Stimulated activated naive B cell treated with anti-CD40 and anti-IgM and Interleukin-4, amounts not matched to agents 10 μg/mL and 1 μg/mL and 100 μg/mL, for 72 hours (primary cell): ENCODE data around the gene DPM3.
"Not testable (repeated sequence)": the region's sequence is repeated elsewhere in the genome, so short reads cannot be mapped to it uniquely, and the experiment has no call there.

Source experiments
- ATAC-seq, 2 donors: fragments of 150-1000 bp; cut with Tn5 transposase; replicated peaks; 2 replicates each; pipeline ENCODE4 v1.10.0; 2021; ENCODE audit warnings: moderate library complexity in 1 of 2
- DNase-seq: peaks from one replicate; pipeline ENCODE4 v3.0.0; 2021
- H3K27ac Mint-ChIP-seq: one replicate; pipeline ENCODE4 v1.8.0; 2022; ENCODE audit warnings: mild to moderate bottlenecking, mixed read lengths
- H3K27me3 Mint-ChIP-seq, 2 donors: one replicate each; pipeline ENCODE4 v1.8.0; 2022; ENCODE audit warnings: mixed read lengths in 2 of 2
- H3K36me3 Mint-ChIP-seq, 2 donors: one replicate each; pipeline ENCODE4 v1.8.0; 2022; ENCODE audit warnings: mixed read lengths in 2 of 2, mild to moderate bottlenecking in 1 of 2
- H3K4me1 Mint-ChIP-seq, 2 donors: one replicate each; pipeline ENCODE4 v1.8.0; 2022; ENCODE audit warnings: mixed read lengths in 2 of 2, mild to moderate bottlenecking in 1 of 2
- H3K4me3 Mint-ChIP-seq, 2 donors: one replicate each; pipeline ENCODE4 v1.8.0; 2022; ENCODE audit warnings: mild to moderate bottlenecking in 2 of 2, mixed read lengths in 2 of 2, moderate library complexity in 1 of 2
- H3K9me3 Mint-ChIP-seq, 2 donors: one replicate each; pipeline ENCODE4 v1.8.0; 2022; ENCODE audit warnings: mixed read lengths in 2 of 2, mild to moderate bottlenecking in 1 of 2

DPM3 gene

DNA sequence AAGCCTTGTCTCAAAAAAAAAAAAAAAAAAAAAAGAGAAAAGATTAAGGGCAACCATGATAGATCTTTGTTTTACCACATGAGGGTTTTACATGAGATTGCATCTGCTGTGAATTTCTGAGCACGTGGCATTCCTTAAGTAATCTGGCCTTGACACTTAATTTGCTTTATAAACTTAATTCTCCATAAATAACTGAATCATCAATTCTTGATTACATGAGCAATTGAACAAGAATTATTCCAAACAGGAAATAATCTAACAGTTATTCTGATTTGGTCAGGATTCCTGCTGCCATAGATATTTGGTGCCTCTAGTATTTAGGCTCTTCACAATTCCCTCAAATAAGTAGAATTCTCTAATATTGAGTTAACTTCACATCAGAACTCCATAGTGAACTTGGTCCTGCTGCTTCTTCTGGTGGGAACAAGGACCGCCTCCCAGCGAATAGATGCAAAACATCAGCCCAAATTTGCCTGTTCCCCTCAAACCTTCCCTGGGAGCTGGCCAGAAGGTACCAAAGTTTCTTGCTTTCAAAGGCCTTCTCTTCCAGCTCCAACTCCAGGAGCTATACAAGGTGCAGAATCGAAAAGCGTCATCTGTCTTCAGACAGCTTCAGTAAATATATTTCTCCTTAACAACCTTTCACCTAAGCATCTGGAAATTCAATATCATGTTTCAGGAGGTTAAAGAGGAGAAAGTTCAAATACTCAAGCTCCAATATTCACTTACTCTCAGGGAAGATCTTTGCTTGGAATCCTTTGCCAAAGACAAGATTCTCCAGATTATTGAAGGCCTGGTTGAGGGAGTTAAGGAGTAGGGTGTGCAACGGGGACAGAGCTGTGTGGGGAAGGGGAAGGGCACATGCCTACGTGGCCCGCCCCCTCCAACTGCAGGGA is 31.8 kb upstream of the DPM3 start:
- DNase-seq = no peak
- H3K9me3 Mint-ChIP-seq = no peaks in the 10 kb centered on the region
- H3K36me3 Mint-ChIP-seq = peaks cover 16 to 21% of the 10 kb centered on the region in 2 donors
- H3K4me1 Mint-ChIP-seq = peaks cover 42 to 64% of the 10 kb centered on the region in 2 donors
- ATAC-seq = peak; percentile 32 to 39
- peaks cover 0 to 5% of the 10 kb centered on the region in 2 donors for H3K27me3 Mint-ChIP-seq
- peak overlapping the region; percentile 98 for H3K27ac Mint-ChIP-seq
- H3K4me3 Mint-ChIP-seq = peak overlapping the region; percentile 93 to 99

DNA sequence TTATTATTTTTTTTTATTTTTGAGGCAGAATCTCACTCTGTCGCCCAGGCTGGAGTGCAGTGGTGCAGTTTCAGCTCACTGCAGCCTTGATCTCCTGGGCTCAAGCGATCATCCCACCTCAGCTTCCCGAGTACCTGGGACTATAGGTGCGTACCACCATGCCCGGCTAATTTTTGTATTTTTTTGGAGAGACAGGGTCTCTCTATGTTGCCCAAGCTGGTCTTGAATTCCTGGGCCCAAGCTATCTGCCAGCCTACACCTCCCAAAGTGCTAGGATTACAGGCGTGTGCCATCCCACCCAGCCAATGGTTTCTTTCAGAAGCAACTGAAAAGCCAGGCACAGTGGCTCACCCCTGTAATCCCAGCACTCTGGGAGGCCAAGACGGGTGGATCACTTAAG is 30.5 kb upstream of the DPM3 start:
- peaks cover 38 to 61% of the 10 kb centered on the region in 2 donors for H3K4me1 Mint-ChIP-seq
- H3K9me3 Mint-ChIP-seq = no peaks in the 10 kb centered on the region
- H3K27me3 Mint-ChIP-seq = peaks cover 0 to 5% of the 10 kb centered on the region in 2 donors
- ATAC-seq = no peak
- no peak overlapping the region for H3K4me3 Mint-ChIP-seq
- no peak overlapping the region for H3K27ac Mint-ChIP-seq
- no peak for DNase-seq
- peaks cover 16 to 21% of the 10 kb centered on the region in 2 donors for H3K36me3 Mint-ChIP-seq

DNA sequence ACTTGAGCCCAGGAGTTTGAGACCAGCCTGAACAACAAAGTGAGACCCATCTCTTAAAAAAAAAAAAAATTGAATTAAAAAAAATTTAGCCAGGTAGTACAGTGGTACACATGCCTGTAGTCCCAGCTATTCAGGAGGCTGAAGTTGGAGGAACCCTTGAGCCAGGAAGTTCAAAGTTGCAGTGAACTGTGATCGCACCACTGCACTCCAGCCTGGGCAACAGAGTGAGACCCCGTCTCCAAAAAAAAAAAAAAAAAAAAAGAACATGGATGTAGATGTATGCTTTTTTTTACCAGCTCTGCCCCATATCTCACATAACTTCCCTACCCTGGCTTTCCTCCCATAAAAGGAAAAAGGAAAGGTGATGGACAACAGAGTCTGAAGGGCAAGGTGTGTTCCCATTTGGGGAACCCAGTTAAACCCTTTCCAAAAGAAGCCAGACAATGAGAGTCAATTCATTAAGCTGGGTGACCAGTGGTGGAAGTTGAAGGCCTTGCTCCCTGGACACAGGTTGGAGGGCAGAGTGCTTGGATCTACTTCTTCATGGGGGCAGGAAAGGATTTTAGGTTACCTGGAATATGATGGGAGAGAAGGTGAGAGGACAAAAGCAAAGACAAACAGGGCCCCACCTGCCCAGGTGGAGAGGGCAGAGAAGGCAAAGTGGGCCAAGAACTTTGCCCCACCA is 29.9 kb upstream of the DPM3 start:
- no peak for DNase-seq
- ATAC-seq = no peak
- no peaks in the 10 kb centered on the region for H3K9me3 Mint-ChIP-seq
- peaks cover 0 to 5% of the 10 kb centered on the region in 2 donors for H3K27me3 Mint-ChIP-seq
- H3K36me3 Mint-ChIP-seq = peaks cover 16 to 21% of the 10 kb centered on the region in 2 donors
- H3K27ac Mint-ChIP-seq = no peak overlapping the region
- peaks cover 38 to 61% of the 10 kb centered on the region in 2 donors for H3K4me1 Mint-ChIP-seq
- H3K4me3 Mint-ChIP-seq = no peak overlapping the region

DNA sequence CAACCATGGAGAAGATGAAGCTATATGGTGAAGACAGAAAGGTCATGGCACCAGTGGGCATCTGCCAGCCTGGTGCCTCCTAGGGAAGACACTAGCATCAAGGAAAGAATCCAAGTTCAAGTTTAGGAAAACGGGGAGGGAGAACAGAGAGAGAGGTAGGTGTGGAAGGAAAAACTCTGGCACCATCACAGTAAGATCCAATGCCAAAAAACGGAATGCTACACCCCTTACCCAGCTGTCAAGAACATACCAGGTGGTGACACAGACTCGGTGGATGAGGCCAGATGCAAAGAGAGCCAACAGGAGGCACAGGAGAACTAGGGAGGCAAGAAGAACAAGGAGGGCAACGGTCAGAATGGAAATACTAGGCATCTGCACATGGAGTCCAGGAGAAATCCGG is 29.2 kb upstream of the DPM3 start:
- Mint-ChIP-seq H3K9me3 (no peaks in the 10 kb centered on the region), H3K4me1 (peaks cover 34 to 56% of the 10 kb centered on the region in 2 donors), H3K27ac (peak overlapping the region; percentile 27), H3K4me3 (no peak overlapping the region), H3K27me3 (peaks cover 0 to 5% of the 10 kb centered on the region in 2 donors), H3K36me3 (peaks cover 16 to 21% of the 10 kb centered on the region in 2 donors)
- ATAC-seq = no peak
- DNase-seq = no peak

DNA sequence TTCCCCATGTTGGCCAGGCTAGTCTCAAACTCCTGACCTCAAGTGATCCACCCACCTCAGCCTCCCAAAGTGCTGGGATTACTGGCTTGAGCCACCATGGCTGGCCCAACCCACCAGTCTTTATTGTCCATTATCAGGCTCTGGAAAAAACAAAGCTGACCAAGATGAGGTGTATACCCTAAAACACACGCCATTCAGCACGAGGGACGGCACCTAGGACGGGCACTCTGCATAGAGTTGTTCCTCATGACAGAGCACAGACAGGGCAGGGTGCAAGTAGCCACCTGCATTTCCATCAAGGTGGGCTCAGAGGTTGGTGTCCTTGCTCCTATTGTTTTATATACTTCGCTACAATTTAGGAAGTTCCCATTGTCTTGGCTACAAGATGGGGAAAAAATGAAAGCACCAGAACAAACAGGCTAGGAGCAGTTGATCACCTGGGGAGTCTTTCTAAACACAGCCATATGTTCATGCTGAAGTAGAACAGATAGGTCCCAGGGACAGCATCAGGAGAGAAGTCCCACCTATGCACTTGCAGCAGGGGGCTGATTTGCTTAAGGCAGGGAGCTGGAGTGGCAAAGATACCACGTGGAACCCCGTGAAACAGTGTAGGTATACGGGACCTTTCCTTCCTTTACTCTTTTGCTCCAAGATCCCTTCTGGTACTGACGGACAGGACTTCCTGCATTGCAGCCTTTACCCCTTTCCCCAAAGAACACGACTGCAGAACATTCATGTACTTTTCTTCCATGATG is 28.3 kb upstream of the DPM3 start:
- DNase-seq = no peak
- H3K4me3 Mint-ChIP-seq = no peak overlapping the region
- H3K27me3 Mint-ChIP-seq = no peaks in the 10 kb centered on the region
- ATAC-seq = no peak
- H3K27ac Mint-ChIP-seq = no peak overlapping the region
- peaks cover 16 to 21% of the 10 kb centered on the region in 2 donors for H3K36me3 Mint-ChIP-seq
- no peaks in the 10 kb centered on the region for H3K9me3 Mint-ChIP-seq
- peaks cover 29 to 47% of the 10 kb centered on the region in 2 donors for H3K4me1 Mint-ChIP-seq

DNA sequence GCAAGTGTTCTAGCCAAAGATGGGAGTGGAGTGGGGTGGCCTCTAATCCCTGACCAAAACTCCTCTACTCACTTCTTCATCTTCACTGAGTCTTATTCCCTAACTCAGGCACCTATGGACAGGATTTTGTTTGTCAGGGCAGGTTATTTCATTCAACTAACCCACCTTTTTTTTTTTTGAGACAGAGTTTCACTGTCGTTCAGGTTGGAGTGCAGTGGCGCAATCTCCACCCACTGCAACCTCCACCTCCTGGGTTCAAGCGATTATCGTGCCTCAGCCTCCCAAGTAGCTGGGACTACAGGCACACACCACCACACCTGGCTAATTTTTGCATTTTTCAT is 27.7 kb upstream of the DPM3 start:
- not testable (repeated sequence) for ATAC-seq, H3K27ac Mint-ChIP-seq, H3K9me3 Mint-ChIP-seq, H3K27me3 Mint-ChIP-seq, DNase-seq
- H3K4me1 Mint-ChIP-seq = peaks cover 24 to 41% of the 10 kb centered on the region in 2 donors
- H3K4me3 Mint-ChIP-seq = peak overlapping the region in 1 of 2 donors; percentile 86
- H3K36me3 Mint-ChIP-seq = peaks cover 15 to 21% of the 10 kb centered on the region in 2 donors

DNA sequence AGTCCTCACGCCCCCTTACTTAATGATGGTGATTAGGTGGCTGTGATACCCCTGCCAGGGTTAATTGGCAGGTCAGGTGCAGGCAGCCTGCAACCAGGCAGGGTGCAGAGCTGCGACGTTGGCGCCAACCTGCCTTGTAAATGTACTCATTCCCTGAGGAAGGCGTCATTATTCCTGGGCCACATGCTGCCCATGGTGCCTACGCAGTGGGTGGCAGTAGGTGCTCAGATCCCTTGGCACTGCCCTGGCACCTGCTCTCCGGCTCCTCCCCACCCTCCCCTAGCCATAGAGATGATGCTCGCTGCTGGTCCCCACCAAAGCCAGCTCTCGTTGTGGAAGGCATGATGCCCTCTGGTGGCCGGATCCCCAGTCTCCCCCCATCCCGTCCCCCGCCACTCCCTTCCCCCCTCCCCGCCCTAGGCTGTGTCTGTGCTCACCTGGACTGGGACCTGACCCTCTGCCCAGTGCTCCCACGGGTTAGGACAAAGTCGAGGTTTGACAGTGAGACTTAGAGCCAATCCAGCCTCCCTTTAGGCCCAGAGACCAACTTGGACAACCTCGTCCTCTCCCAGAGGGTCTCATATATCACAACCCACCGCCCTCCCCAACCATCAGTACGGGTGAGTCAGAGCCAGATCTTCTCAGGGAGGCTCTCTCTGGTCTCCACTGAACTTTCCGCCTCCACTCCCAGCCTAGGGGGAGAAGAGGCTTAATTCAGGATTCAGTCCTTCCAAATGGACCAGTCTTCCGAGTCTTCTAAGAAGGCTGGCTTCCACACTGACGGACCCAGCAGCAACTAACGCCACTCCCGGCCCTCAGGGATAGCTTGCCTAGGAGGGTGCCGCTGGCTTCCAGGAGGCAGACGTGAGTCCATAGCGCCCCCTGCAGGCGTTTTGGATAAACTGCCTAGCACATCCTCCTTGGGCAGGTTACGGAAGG is 27.1 kb upstream of the DPM3 start:
- peak overlapping the region; percentile 93 for H3K27ac Mint-ChIP-seq

DNA sequence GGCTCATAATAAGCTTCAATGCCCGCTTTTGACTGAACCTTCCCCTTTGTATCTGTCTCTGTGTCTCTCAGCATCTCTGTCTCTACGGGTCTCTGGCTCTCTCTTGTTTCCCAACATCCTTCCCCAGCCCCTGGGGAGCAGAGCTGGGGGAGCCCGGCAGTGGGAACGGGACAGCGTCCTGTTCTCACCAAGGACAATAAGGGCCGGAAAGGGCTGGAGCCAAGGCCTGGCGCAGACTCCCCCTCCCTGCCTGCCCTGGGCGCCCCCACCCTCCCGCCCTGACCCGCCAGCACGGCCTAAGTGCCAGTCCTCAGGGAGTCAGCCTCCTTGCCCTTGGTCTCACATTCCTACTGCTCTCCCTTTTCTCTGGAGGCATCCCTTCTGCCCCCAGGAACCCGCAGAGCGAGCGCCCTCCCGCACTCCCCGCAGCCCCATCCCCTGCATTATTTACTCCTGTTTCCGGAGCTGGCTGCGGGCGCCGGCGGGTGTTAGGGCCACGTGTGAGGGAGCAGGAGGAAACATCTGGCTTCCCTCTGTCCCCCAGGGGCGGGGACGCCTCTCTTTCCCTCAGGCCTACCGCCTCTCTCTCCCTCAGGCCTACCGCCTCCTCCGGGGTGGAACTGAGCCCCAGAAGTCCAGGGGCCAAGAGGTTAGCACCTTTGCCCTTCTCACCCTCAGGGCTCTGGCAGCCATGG is 26.3 kb upstream of the DPM3 start:
- no peak for DNase-seq
- peak overlapping the region; percentile 80 to 86 for H3K4me3 Mint-ChIP-seq
- ATAC-seq = peak; percentile 31 to 34
- peaks cover 13 to 17% of the 10 kb centered on the region in 2 donors for H3K36me3 Mint-ChIP-seq
- peak overlapping the region; percentile 79 for H3K27ac Mint-ChIP-seq
- no peaks in the 10 kb centered on the region for H3K9me3 Mint-ChIP-seq
- peaks cover 18 to 28% of the 10 kb centered on the region in 2 donors for H3K4me1 Mint-ChIP-seq
- H3K27me3 Mint-ChIP-seq = no peaks in the 10 kb centered on the region

More for the DNA sequence above, 27.1 kb upstream of the DPM3 start:
- no peaks in the 10 kb centered on the region for H3K9me3 Mint-ChIP-seq
- H3K4me3 Mint-ChIP-seq = peak overlapping the region; percentile 80 to 86
- ATAC-seq (peak; percentile 87 to 89), DNase-seq (peak; percentile 79)
- H3K4me1 Mint-ChIP-seq = peaks cover 22 to 36% of the 10 kb centered on the region in 2 donors
- H3K36me3 Mint-ChIP-seq = peaks cover 13 to 21% of the 10 kb centered on the region in 2 donors
- no peaks in the 10 kb centered on the region for H3K27me3 Mint-ChIP-seq

DNA sequence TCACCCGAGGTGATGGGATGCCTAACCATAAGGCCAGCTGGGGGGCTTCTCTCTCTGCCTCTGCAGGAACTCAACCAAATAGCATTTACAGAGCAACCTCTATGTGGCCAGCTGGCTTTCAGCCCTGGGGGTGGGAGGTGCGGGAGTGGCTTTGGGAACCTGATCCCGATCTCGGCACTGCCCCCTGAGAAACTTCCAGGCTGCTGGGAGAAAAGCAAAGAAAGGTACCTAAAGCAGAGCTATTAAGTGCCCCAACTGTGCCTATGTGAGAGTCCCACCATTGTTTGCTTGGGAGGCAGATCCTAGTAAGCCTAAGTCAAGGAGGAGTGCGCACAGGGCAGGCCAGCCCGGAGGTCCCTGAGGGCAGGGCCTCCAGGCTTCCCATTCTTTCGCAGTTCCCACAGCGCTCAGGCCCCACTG is 25.7 kb upstream of the DPM3 start:
- H3K9me3 Mint-ChIP-seq = no peaks in the 10 kb centered on the region
- DNase-seq (no peak), ATAC-seq (no peak)
- H3K4me1 Mint-ChIP-seq = peaks cover 18 to 22% of the 10 kb centered on the region in 2 donors
- H3K27ac Mint-ChIP-seq = no peak overlapping the region
- peak overlapping the region in 1 of 2 donors; percentile 80 for H3K4me3 Mint-ChIP-seq
- no peaks in the 10 kb centered on the region for H3K27me3 Mint-ChIP-seq
- H3K36me3 Mint-ChIP-seq = peaks cover 13 to 17% of the 10 kb centered on the region in 2 donors

DNA sequence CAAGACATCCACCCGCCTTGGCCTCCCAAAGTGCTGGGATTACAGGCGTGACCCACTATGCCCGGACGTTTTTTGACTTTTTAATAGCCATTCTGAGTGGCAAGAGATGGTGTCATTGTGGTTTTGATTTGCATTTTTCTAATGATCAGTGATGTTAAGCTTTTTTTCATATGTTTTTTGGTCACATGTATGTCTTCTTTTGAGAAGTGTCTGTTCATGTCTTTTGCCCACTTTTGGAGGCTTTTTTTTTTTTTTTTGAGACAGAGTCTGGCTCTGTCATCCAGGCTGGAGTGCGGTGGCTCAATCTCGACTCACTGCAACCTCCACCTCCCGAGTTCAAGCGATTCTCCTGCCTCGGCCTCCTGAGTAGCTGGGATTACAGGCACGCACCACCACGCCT is 24.3 kb upstream of the DPM3 start:
- peaks cover 17 to 21% of the 10 kb centered on the region in 2 donors for H3K4me1 Mint-ChIP-seq
- not testable (repeated sequence) for DNase-seq, ATAC-seq

DNA sequence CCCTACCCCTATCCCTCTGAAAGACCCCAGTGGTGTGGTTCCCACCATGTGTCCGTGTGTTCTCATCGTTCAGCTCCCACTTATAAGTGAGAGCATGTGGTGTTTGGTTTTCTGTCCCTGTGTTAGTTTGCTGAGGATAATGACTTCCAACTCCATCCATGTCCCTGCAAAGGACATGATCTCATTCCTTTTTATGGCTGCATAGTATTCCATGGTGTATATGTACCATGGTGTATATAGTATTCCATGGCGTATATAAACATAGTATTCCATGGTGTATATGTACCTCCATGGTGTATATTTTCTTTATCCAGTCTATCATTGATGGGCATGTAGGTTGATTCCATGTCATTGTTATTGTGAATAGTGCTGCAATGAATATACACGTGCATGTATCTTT is 23.5 kb upstream of the DPM3 start:
- not testable (repeated sequence) for ATAC-seq, H3K27me3 Mint-ChIP-seq, H3K4me3 Mint-ChIP-seq, H3K9me3 Mint-ChIP-seq, DNase-seq, H3K36me3 Mint-ChIP-seq, H3K27ac Mint-ChIP-seq
- H3K4me1 Mint-ChIP-seq = peaks cover 14 to 21% of the 10 kb centered on the region in 2 donors

More for the DNA sequence above, 24.3 kb upstream of the DPM3 start:
- not testable (repeated sequence) for H3K9me3 Mint-ChIP-seq, H3K27me3 Mint-ChIP-seq, H3K4me3 Mint-ChIP-seq, H3K27ac Mint-ChIP-seq
- H3K36me3 Mint-ChIP-seq = peaks cover 7 to 10% of the 10 kb centered on the region in 2 donors

DNA sequence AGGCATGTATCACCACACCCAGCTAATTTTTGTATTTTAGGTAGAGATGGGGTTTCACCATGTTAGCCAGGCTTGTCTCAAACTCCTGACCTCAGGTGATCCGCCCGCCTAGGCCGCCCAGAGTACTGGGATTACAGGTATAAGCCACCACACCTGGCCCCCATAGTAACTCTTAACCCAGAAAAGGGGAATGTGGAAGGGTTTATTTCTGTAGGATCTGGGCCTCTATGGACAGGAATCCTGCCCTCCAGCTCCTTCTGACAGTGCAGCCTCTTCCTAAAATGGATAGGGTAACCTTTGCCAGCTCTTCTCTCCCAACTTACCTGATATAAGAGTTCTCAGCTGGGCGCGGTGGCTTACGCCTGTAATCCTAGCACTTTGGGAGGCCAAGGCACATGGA is 22.3 kb upstream of the DPM3 start:
- Mint-ChIP-seq H3K27ac (peak overlapping the region; percentile 31), H3K4me1 (peaks cover 9 to 15% of the 10 kb centered on the region in 2 donors)
- not testable (repeated sequence) for DNase-seq, H3K9me3 Mint-ChIP-seq, H3K27me3 Mint-ChIP-seq, H3K36me3 Mint-ChIP-seq, H3K4me3 Mint-ChIP-seq, ATAC-seq

DNA sequence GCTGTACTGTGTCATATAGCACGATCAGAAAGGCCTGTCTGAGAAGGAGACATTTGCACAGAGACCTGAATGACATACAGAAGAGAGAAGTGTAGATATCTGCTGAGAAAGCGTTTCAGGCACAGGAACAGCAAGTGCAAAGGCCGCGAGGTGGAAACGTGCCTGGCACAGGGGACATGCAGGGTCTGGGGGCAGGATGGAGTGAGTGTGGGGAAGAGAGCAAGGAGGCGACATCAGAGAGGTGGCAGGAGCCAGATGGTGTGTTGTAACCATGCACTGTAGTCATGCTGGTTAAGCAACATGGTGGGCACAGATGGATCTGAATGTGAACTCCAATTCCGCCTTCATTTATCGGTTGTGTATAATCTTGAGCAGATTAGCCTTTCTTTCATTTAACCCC is 19.8 kb upstream of the DPM3 start:
- no peak overlapping the region for H3K27ac Mint-ChIP-seq
- H3K4me1 Mint-ChIP-seq = no peaks in the 10 kb centered on the region
- H3K9me3 Mint-ChIP-seq = peaks cover 0 to 3% of the 10 kb centered on the region in 2 donors
- no peak overlapping the region for H3K4me3 Mint-ChIP-seq
- H3K27me3 Mint-ChIP-seq = no peaks in the 10 kb centered on the region
- ATAC-seq = no peak
- no peak for DNase-seq
- no peaks in the 10 kb centered on the region for H3K36me3 Mint-ChIP-seq
